Measurements from ENCODE around the gene ZG16B.

Gene ZG16B

DNA sequence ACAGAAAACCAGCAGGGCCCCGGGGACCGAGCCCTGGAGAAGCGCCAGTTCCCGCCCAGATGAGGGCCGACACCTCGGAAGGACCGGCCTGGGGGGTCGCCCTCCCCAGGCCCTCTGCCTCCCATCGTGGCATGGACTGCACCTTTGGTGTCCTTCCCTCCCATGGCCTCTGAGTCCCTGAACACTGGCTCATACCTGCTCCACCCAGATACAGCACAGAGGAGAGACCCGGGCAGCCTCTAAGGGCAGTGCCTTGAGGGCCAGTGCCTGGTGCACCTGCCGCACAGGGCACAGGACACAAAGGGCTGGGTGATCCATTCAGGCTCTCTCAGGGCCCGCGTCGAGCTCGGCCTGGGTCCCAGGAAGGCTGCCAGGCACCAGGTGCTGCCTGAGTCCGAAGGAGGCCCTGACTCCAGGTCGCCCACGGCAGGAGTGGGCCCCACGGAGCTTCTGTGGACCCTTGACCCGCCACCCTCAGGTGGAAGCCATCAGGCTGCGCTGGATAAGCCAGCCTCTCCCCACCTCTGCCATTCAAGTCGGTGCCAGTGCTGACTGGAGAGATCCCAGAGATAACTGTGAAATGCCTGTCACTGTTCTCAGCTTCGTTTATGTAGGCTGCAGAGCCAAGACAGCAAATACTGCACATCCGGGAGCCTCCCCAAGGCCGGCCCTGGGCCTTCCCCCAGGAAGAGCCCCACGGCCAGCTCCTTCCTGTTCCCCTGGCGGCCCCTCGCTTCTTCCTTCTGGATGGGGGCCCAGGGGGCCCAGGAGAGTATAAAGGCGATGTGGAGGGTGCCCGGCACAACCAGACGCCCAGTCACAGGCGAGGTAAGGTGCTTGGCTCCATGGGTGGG is at the start of gene ZG16B:
ZG16B (plus strand) TSS at position 803 of the 854 bp plus-strand sequence. CDS start 139 bp downstream, outside the sequence.
- DNase-seq (ENCODE audit: low spot score) = no peak

DNA sequence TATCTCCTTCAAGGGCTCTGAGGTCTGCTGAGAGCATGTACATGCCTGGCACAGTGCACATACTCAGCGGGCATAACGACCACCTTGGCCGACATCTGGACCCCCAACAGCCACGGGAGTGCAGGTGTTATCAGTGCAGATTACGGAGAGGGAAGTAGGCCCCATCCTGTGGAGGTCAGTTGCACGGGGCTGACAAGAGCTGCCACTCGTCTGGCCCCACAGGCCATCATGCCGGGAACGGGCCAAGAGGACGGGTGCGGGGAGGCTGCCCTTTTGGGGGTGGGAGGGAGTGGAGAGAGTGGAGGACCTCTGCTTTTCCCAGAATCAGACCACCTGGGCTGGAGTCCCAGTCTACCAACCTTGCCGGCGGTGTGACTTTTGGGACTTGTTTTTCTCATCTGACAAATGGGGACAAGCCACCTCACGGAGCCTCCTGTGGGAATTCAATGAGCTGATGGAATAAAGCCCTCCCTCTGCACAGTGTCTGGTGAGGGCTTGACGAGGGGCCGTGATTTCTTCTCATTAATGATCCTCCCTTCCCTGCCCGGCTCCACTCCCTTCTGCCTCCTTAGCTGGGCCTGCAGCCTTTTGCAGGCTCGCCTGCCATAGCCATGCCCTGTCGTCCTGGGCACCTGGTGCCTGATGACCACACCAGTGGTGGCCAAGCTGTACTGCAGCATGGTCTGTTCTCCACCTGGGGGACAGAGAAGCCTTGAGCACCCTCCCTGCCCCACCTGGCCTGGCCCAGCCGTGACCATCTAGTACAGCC is 47.3 kb upstream of the ZG16B start:
- DNase-seq (ENCODE audit: low spot score) = no peak

DNA sequence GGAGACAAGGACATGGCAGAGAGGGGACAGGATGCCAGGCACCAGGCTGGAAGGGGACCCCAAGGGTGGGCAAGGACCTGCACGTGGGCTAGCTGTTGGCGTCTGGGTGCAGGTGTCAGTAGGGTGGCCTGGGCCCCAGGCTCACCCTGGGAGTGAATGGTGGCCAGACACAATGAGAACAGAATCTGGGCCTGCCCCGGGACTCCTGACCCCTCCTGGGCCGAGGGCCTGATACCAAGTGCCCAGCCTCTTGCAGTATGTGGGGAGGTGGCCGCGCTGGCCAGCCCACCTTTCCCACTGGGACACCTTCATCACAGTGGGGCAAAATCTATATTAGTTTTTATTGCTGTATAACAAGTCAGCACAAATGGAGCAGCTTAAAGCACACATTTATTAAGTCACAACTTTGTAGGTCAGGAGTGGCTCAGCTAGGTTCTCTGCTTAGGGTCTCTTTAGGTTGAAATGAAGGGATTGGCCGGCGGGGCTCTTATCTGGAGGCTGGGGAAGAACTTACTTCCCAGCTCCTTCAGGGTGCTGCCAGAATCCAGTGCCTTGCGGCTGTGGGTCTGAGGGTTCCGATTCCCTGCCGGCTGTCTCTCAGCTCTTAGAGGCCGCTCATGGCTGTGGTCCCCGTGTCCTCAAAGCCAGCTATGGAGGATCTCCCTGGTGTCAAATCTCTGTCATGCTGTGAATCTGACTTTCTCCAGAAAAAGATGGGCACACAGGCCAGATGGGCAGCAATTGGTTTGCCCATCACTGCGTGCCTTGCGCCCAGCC is 46.3 kb upstream of the ZG16B start:
- no peak for DNase-seq (ENCODE audit: low spot score)

DNA sequence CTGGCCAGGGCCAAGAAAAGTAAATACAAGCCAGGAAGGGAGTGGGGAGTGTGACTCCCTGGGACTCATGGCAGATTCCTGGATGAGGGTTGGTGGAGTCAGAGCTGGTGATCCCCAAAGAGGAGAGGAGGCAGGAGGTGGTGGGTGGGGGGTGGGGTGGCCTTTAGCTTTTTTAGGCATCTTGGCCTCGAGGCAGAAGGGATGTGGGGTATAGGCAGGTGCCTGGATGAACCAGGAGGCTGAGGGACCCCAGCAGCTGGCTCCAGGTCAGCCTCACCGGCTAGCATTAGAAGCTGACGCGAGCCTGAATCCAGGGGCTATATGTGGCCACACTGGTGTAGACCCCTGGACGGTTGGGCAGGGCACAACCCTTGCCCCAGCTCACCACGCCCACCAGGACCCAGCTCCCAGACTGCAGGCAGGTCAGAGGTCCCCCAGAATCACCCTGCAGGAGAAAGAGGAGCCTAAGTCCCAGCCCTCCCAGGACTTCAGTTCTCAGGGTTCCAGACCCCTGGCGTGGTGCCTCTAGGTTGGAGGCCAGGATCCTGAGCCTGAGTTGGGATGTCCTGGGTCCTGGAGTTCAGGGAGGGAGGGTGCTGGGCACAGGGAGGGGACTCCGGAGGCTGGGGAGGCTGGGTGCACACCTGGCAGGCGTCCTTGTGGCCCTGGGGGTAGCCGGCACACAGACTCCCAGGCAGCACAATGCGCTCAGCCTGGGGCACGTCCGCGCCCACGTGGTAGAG is 45.6 kb upstream of the ZG16B start:
- DNase-seq (ENCODE audit: low spot score) = no peak

DNA sequence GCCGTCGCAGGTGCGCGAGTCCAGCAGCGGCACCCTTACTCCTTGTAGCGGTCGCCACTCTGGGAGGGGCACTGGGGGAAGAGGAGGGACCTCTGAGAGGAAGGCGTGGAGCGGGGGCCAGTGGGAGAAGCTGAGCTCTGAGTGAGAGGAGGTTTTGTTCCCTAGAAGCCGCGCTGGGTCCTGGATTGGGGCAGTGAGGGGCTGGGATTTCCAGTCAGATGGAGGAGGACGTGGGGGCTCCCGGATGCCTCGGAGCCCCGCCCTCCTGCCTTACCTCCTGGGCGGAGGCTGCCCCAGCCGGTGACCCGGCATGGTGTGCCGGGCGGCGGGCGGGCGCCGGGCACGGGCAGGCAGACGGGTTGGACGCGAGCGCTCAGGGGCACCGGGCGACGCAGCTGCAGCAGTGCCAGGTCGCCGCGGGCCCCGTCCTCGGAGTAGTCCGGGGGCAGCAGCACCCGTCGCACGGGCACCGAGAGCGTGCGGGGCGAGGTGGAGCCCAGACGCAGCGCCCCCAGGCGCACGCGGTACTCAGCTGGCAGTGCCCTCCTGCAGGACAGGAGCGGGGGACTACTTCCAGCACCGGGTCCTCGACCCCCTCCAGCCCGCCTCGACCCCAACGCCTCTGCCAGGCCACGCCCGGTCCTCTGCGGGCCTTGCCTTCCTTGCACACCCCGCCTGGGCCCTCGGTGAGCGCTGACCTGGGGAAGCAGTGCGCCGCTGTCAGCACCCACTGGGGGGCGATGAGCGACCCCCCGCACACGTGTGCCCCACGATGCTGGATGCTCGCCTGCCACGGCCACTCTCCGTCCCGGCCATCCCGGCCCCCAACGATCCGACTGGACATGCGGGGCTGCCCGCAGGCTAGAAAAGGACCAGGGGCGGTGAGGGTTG is 44.8 kb upstream of the ZG16B start:
- no peak for DNase-seq (ENCODE audit: low spot score)

GRCh38 chr16:2786061-2786825 is 43.9 kb upstream of the ZG16B start:
- no peak for DNase-seq (ENCODE audit: low spot score)

DNA sequence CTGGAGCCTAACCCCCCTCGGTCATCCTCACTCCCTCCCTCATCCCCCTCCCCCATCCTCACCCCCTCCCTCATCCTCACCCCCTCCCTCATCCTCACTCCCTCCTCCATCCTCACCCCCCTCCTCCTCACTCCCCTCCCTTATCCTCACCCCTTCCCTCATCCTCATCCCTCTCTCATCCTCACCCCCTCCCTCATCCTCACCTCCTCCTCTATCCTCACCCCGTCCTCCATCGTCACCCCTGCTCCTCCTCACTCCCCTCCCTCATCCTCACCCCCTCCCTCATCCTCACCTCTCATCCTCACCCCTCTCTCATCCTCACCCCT is 43.3 kb upstream of the ZG16B start:
- no peak for DNase-seq (ENCODE audit: low spot score)

DNA sequence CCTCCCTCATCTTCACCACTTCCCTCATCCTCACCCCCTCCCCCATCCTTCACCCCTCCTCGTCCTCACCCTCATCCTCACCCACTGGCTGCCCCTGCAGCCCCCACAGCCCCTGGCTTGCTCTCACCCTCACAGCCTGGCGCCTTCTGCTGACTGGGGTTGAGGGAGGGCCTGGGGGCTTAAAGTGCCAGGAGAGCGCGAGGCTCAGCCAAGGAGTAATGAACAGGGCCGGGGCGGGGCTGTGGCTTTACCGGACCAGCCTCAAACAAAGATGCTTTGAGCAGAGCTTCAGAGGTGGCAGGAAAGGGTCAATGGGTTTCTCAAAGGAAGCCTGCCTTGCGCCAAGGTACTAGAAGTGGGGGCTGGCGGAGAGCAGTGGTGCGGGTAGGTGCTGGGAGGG is 42.7 kb upstream of the ZG16B start, which contains the start of gene PRSS33:
PRSS33 (minus strand) TSS at position 155 of the 400 bp plus-strand sequence. CDS start 1,013 bp downstream, outside the sequence.
- DNase-seq (ENCODE audit: low spot score) = no peak

DNA sequence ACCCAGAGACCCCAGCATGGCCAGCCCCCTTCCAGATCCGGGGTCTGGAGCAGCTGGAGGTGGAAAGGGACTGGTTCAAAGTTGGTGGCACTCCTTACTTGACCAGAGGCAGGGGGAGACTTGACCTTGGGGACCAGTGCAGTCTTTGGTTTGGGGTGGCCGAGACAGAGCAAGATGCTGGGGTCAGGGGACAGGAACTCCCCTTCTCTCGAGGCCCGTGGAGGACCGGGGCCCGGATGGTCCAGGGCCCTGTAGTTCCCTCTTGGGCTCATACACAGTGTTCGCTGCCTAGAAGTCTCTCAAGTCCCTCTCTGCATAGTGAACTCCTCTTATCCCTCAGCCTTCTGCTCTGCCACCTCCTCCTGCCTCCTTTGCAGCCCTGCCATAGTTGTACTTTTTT is 42.1 kb upstream of the ZG16B start:
- no peak for DNase-seq (ENCODE audit: low spot score)

- DNase-seq (ENCODE audit: low spot score) = no peak
Observed at GRCh38 chr16:2790631-2791030, 39.5 kb upstream of the ZG16B start.

DNA sequence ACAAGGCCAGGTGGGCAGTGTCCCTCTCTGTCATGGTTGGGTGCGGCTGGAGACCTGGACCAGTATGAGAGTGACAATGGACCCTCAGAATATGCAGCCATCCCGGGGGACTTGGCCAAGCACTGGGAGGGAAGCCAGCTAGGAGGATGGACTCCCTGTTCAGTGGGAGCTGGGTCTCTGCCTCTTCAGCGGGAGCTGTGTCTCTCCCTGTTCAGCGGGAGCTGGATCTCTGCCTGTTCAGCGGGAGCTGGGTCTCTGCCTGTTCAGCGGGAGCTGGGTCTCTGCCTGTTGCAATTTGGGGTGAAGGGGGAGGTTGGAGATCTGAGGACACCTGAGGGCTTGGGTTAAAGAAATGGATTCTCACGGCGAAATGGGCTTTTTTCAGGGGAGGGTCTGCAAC is 38.9 kb upstream of the ZG16B start:
- DNase-seq (ENCODE audit: low spot score) = no peak

DNA sequence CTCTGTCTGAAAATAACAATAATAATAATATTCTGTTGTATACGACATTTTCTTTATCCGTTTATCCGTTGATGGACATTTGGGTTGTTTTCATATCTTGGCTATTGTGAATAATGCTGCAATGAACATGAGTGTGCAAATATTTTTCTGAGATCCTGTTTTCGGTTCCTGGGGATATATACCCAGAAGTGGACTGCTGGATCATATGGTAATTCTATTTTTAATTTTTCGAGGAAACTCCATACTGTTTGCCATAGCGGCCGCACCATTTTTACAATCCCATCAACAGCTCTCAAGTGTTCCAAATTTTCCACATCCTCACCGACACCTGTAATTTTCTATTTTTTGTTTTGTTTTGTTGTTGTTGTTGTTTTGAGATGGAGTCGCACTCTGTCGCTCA is 37.2 kb upstream of the ZG16B start:
- DNase-seq (ENCODE audit: low spot score) = no peak

- no peak for DNase-seq (ENCODE audit: low spot score)
Observed at GRCh38 chr16:2795395-2796143, 34.5 kb upstream of the ZG16B start.

GRCh38 chr16:2798723-2799204 is 31.3 kb upstream of the ZG16B start:
- no peak for DNase-seq (ENCODE audit: low spot score)

GRCh38 chr16:2799205-2799858 is 30.8 kb upstream of the ZG16B start:
- DNase-seq (ENCODE audit: low spot score) = no peak

DNA sequence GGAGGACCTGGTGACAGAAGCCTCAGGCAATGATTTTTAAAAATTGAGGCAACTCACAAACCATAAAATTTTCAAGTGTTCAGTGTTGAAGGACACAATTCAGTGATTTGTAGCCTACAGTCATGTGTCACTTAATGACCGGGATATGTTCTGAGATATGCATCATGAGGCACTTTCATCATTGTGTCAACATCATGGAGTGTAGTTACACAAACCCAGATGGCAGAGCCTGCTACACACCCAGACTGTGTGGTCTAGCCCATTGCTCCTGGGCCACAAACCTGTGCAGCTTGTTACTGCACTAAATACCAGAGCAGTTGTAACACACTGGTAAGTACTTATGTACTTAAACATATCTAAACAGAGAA is 30.3 kb upstream of the ZG16B start:
- no peak for DNase-seq (ENCODE audit: low spot score)

GRCh38 chr16:2803545-2804195 is 26.4 kb upstream of the ZG16B start:
- DNase-seq (ENCODE audit: low spot score) = no peak

DNA sequence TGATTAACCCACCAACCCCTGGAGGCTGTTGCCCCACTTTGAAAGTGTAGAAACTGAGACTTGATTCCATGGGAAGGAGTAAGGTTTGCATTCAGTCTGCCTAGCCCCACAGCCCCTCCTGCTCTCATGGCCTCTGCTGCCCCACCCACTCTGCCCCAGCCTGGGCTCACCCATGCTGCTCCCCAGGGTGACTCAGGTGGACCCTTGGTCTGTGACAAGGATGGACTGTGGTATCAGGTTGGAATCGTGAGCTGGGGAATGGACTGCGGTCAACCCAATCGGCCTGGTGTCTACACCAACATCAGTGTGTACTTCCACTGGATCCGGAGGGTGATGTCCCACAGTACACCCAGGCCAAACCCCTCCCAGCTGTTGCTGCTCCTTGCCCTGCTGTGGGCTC is 25.4 kb upstream of the ZG16B start:
- DNase-seq (ENCODE audit: low spot score) = no peak
